GM21423 (cell line): ENCODE measurements around the gene PAX4.
"Not testable (repeated sequence)": the region's sequence is repeated elsewhere in the genome, so short reads cannot be mapped to it uniquely, and the experiment has no call there.

ENCODE experiments used
- ATAC-seq: cut with Tn5 transposase; IDR thresholded peaks from one replicate; pipeline ENCODE4 v1.9.1; 2021; ENCODE audit warnings: mild to moderate bottlenecking, moderate library complexity; ENCODE audit not compliant: unreplicated experiment

Gene PAX4

GRCh38 chr7:127588019-127588696 lies 29.8 kb downstream of the PAX4 start, which contains the start of gene ARF5:
TSS of gene ARF5 (plus strand) at chr7:127588411. CDS start at chr7:127588499, 88 bp downstream.
- ATAC-seq: peak; percentile 77

GRCh38 chr7:127587663-127588018 lies 30.3 kb downstream of the PAX4 start:
- ATAC-seq: no peak

GRCh38 chr7:127586346-127586745 lies 31.6 kb downstream of the PAX4 start:
- no peak for ATAC-seq

- ATAC-seq: peak; percentile 80
These were observed 32.6 kb downstream of the PAX4 start, which contains the start of gene GCC1 for GRCh38 chr7:127585044-127585953. TSS of gene GCC1 (minus strand) at chr7:127585596. CDS start at chr7:127585182, 414 bp downstream.

GRCh38 chr7:127584648-127585043 lies 33.3 kb downstream of the PAX4 start:
- no peak for ATAC-seq

- ATAC-seq: no peak
These were observed 35.6 kb downstream of the PAX4 start for GRCh38 chr7:127582361-127582760.

GRCh38 chr7:127581716-127582115 lies 36.2 kb downstream of the PAX4 start:
- ATAC-seq: no peak

- ATAC-seq: no peak
These were observed 37.3 kb downstream of the PAX4 start for GRCh38 chr7:127580612-127581011.

- no peak for ATAC-seq
These were observed 39.1 kb downstream of the PAX4 start for GRCh38 chr7:127578711-127579275.

- no peak for ATAC-seq
These were observed 39.8 kb downstream of the PAX4 start for GRCh38 chr7:127578036-127578684.

GRCh38 chr7:127571741-127572505 lies 46.0 kb downstream of the PAX4 start:
- no peak for ATAC-seq

- ATAC-seq: not testable (repeated sequence)
These were observed 49.9 kb downstream of the PAX4 start for GRCh38 chr7:127568034-127568433.

GRCh38 chr7:127566242-127566641 lies 51.7 kb downstream of the PAX4 start:
- no peak for ATAC-seq
